Stimulated activated CD8-positive, alpha-beta memory T cell treated with anti-CD3 and anti-CD28 coated beads, Interleukin-7, amount 100 ng/mL, for 1 hour (primary cell): ENCODE measurements around the gene CKS1B.

ENCODE experiments used
- DNase-seq, 2 donors: peaks; one replicate each; pipeline ENCODE4 v3.0.0-alpha.2; 2020; ENCODE audit warnings: low read depth in 2 of 2

CKS1B gene

DNA sequence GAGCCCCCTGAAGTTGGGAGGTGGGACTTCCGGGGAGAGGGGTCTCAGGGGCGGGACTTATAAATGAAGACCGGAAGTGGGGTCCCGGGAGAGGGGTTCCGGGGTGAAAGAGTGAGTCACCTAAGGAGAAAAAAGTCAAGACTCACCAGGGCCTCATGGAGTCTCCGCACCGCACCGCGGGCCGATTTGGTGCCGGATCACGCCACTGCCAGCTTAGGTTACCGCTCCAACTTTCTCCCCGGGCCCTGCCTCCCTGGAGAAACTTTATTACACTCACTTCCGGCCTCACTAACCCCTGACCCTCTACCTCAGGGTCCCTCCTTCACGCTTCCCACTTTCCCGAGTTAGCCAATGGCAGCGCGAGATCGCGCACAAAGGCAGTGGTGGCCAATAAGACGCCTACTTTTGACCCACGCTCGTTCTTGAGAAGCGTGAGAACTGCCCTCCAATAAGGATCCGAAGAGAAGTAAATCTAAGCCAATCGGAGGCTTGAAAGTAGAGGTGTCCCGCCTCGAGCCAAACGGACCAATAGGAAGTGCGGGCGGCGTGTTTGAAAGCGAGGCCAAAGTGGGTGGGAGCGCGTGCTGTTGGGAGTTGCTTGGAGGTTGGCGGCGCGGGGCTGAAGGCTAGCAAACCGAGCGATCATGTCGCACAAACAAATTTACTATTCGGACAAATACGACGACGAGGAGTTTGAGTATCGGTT, at the start of gene CKS1B:
Gene CKS1B, plus strand, starts transcription at position 580 of the 706 bp plus-strand sequence. Its CDS starts 65 bp downstream, at position 645.
- DNase-seq, result peak; percentile 90

DNA sequence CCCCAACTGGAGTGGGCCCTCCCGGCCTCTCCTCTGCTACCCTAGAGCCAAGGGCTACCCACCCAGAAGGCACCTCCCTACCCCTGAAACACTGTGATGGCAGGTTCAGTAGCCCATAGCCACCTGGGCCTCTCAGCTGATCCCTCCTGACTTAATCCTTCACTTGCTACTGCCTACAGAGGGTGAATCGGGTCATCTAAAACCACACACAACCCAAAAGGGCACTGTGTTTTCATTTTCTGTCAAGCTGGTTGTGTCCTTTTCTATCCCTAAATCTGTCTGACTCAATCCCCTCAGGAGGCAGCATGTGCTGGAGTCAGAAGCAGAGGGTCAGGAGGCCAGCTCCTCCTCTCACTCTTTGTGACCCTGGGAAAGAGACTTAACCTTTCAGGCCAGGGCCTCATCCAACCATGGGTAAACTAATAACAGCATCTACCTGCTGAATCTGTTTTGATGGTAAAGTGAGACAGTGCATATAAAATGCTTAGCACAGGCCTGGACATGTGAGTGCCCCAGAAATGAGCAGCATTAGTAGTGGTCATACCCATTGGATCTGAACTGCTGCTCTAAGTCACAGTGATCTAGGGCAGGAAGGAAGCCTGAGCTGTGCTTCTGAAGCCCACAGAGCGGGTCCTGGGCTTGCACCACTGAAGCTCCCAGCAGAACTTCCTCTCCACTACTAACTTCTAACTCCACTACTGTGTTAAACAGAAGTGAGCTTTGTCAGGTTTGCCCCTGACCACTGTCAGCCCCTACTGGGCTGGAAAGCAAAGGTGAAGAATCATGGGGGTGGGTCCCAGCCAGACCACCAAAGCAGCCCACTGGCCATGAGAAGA, 48.9 kb upstream of the CKS1B start:
- no peak for DNase-seq

DNA sequence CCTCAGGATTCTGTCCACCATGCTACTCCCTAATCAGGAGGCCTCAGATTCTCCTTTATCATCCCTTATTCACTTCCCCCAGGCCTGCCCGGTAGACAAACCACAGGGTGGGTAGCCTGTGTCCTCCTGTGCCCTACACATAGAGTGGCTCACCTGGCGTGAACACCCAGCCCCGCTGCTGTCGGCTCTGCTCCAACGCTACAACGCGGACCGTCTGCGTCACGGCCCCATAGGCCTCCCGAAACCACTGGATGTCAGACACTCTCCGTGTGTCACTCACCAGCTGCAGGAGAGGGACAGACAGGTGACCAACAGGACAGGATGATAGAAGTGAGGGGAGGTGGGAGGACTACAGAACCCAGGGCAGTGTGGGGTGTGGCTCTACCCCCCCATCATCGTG, 48.3 kb upstream of the CKS1B start:
- no peak for DNase-seq

- no peak for DNase-seq
Observed at GRCh38 chr1:154931940-154932487, 42.5 kb upstream of the CKS1B start.

DNA sequence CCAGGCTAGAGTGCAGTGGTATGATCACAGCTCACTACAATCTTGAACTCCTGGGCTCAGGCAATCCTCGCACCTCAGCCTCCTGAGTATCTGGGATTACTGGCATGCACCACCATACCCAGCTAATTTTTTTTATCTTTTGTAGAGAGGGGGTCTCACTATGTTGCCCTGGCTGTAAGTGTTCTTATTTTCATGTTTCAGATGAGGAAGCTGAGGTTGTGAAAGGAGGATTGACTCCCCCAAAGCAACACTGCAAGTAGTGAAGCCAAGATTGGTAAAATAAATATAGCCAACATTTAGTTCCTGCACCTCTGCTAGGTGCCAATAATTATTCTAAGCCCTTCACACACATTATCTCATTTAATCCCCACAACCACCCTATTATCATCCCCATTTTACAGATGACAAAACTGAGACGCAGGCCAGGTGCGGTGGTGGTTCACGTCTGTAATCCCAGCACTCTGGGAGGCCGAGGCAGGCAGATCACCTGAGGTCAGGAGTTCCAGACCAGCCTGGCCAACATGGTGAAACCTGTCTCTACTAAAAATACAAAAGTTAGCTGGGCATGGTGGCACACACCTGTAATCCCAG, 40.0 kb upstream of the CKS1B start:
- no peak for DNase-seq

DNA sequence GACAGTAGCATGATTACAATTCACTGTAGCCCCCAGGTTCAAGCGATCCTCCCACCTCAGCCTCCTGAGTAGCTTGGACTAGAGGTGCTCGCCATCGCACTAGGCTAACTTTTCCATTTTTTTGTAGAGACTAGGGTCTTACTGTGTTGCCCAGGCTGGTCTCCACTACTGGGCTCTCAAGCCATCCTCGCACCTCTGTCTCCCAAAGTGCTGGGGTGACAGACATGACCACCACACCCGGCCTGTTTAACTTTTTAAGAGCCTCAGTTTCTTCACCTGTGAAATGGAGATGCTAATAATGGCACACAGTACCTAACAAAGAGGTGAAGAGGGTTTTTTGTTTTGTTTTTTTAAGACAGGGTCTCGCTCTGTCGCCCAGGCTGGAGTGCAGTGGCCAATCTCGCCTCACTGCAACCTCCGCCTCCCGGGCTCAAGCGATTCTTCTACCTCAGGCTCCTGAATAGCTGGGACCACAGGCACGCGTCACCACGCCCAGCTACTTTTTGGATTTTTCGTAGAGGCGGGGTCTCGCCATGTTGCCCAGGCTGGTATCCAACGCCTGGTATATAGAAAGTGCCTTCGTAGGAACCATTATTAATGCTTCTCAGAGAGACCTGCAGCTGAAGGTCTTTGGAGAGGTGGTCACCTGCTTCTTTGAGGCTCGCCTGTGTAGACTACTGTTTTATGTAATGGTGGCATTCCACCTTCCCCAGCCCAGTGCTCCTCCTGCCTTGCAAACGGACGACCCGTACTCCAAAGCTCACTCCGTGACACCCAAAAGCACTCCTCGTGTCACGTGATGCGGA, 38.5 kb upstream of the CKS1B start:
- no peak for DNase-seq

GRCh38 chr1:154936555-154937084, 37.9 kb upstream of the CKS1B start, which contains the start of gene PMVK:
TSS of gene PMVK (minus strand) at chr1:154936719. CDS start at chr1:154936685, 34 bp downstream.
- peak; percentile 84 to 89 for DNase-seq

DNA sequence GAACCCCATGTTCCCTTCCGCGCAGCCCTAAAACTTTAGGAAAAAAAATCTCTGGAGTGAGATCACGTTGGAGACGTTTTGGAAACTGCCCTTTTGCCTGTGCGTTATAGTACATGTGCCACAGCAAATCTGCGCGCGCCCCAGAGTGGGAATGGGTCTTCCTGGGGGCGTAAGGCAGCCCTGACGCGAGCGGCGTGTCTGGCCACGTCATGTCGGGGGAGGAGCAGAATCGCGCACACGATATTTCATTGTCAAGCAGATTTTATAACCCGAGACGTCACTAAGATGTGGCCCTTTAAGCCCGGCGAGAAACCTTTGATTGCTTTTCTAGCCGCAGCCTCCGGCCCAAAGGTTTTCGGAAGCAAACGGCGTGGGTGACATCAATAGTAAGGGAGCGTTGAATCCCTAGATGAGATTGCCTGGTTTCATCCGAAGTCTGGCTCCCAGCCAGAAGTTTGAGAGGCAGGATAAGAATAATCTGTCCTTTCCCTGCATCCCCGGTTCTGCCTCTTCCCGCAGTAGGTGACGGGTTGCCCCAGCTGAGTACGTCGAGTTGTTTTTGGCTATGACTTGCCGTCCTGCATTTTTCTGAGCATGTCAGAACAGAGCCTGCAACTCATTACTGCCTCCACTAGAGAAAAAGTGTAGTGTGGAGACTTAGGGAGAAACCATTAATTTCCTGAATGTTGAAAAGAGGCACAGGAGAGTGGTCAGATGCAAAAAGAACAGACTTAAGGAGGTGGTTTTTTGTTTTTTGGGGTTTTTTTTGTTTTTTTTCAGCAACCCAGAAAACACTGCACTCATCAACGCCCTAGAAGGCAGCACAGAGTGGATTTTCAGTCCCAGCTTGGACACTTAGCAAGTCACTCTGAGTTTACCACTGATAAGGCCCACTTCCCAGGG, 37.1 kb upstream of the CKS1B start:
- peak; percentile 67 to 68 for DNase-seq

- no peak for DNase-seq
Observed at GRCh38 chr1:154937988-154938386, 36.5 kb upstream of the CKS1B start.

DNA sequence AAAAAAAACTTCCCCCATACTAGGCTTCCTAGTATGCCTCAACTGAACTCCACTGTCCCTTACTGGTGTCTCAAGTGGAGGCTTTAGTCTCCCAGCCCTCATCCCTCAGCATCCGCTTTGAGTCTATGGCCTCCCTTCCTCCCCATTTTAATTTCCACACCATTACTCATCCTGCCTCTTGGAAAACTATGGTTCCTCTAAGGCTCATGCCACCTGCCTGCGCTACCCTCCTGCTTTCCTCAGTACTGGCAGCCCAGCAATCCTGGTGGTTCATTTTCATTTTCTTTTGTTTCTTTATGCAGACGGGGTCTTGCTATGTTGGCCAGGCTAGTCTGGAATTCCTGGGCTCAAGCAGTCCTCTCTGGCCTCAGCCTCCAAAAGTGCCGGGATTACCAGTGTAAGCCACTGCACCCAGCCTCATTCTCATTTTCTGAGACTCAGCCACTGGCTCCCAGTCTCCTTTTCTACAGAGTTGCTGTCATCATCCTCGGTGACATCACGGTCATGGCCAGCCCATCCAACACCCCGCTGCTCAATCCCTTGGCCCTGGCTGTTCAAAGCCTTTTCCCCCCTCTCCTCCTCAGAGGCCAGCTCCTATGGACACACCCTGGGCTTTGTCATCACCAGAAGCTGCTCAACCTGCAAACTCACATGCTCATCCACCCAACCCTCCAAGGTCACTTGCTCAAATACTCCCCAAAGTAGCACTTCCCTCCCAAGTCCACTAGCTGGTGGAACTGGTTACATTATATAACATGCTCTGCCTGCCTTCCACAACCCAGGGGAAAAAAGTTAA, 35.7 kb upstream of the CKS1B start:
- no peak for DNase-seq

DNA sequence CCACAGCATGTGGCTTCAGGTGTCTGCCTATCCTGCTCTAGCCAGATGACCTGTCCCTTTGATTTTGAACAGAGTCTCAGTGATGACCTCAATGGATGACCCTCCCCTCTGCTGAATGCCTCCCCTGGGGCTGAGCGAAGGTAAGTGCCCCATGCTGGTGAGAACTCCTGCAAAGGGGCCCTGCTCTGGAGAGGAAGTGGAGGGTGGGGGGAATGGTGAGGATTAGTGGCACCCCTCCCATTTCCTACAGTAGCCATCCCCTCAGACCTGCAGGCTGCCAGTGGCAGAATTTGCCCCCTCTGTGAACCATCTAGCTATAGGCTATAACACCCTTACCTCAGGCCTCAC, 34.3 kb upstream of the CKS1B start:
- DNase-seq, result no peak

- no peak for DNase-seq
Observed at GRCh38 chr1:154940651-154941194, 33.8 kb upstream of the CKS1B start.

DNA sequence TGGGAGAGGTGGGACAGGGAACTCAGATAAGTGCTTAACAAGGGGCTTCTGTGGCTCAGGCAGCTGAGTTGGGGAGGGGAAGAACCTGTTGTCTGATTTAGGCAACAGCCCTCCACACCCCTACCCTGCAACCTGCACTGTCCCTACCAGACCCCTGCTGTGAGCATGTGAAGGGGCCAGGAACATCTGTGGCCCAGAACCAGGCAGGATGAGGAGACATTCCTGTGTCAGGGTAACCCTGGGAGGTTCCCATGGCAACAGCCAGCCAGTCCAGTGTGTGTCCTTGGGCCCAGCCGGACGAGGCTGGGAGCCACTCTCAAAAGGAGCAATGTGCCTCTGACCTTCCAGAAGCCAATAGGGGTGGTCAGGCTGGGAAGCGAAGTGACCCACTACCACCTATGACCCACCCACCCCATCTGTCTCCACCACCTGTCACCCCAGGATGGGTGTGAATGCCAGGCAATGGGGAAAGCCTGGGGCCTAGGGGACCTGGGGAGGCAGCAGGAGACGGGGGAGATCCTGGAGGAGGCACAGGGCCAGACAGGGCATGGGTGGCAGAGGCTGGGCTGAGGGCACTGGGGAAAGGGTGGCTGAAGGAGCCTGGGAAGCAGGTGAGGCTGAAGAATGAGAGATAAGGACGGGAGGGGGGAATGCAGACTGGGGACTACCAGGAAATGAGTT, 33.0 kb upstream of the CKS1B start:
- no peak for DNase-seq

GRCh38 chr1:154943649-154944400, 30.7 kb upstream of the CKS1B start:
- no peak for DNase-seq

DNA sequence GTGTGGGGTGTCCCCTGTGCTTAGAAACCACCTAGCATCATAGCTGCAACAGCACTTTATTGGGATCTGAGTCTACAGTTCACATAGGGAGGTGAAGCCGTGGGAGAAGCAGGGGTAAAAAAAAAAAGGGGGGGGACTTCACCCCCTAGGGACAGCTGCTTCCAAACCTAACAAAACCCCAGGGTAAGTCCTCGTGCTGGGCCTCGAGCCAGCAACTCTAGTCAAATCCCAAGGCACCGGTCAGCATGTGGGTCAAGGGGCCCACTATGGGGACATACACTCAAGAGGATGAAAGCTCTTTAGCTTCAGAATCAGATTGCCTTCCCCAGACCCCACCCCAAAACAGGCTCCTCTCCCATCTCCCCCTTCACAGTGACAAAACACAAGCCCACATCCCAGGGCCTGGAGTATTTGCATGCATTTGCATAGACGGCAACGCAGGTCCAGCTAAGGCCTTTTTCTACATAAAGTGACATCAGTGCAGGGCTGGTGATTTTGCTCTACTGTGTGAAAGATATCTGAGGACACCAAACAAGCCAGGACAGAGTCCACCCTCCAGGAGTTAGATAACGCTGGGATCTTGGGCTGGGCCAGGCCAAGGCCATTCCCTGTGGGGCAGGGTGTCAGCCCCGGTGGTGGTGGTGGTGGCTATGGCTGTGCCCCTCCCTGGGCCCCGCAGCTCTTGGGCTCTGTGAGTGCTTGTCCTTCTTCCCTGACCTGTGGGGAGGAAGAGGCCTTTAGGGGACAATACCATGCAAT, 29.9 kb upstream of the CKS1B start:
- DNase-seq, result no peak

- no peak for DNase-seq
Observed at GRCh38 chr1:154945160-154945961, 29.1 kb upstream of the CKS1B start.
